H9 (cell line): ENCODE data around the gene CELF3. TPM values are rescaled to one million over a fixed set of nuclear protein-coding genes. Genes with fewer than 3 reads are reported as not detected.
A peak's percentile ranks its signal among the peaks of the same experiment; 100 is the strongest.

ENCODE experiments used
- DNase-seq: peaks from one replicate; pipeline ENCODE4 v3.0.0-alpha.2; 2017
- H2AFZ ChIP-seq: one replicate; pipeline ENCODE4 v1.6.1; 2013; ENCODE audit warnings: mild to moderate bottlenecking, low read length, control low read depth, moderate library complexity
- H2AK5ac ChIP-seq: 2 replicates; pipeline ENCODE4 v1.6.1; 2013; ENCODE audit warnings: low read length, control low read depth, mixed read lengths; ENCODE audit not compliant: insufficient read length
- H2BK120ac ChIP-seq: one replicate; pipeline ENCODE4 v1.6.1; 2013; ENCODE audit warnings: low read depth, mild to moderate bottlenecking, low read length, control low read depth, inconsistent platforms; ENCODE audit not compliant: poor library complexity, severe bottlenecking
- H2BK12ac ChIP-seq: 2 replicates; pipeline ENCODE4 v1.6.1; 2013; ENCODE audit warnings: low read length, control low read depth, mixed read lengths, low read depth; ENCODE audit not compliant: insufficient read length
- H2BK15ac ChIP-seq: 2 replicates; pipeline ENCODE4 v1.6.1; 2013; ENCODE audit warnings: low read depth, low read length, control low read depth
- H2BK20ac ChIP-seq: one replicate; pipeline ENCODE4 v1.6.1; 2013; ENCODE audit warnings: low read depth, mild to moderate bottlenecking, low read length, control low read depth, inconsistent platforms; ENCODE audit not compliant: poor library complexity, severe bottlenecking
- H2BK5ac ChIP-seq: 2 replicates; pipeline ENCODE4 v1.6.1; 2013; ENCODE audit warnings: low read length, control low read depth, mixed read lengths; ENCODE audit not compliant: insufficient read length
- H3K14ac ChIP-seq: 2 replicates; pipeline ENCODE4 v1.6.1; 2013; ENCODE audit warnings: low read length, control low read depth; ENCODE audit not compliant: insufficient read depth
- H3K18ac ChIP-seq: 2 replicates; pipeline ENCODE4 v1.6.1; 2013; ENCODE audit warnings: low read depth, mild to moderate bottlenecking, mixed read lengths, low read length, control low read depth; ENCODE audit not compliant: insufficient read length
- H3K23ac ChIP-seq: 2 replicates; pipeline ENCODE4 v1.6.1; 2013; ENCODE audit warnings: low read length, control low read depth, mixed read lengths, low read depth; ENCODE audit not compliant: insufficient read length
- H3K23me2 ChIP-seq: 2 replicates; pipeline ENCODE4 v1.6.1; 2013; ENCODE audit warnings: low read depth, mild to moderate bottlenecking, mixed read lengths, low read length, control low read depth; ENCODE audit not compliant: insufficient read length, poor library complexity, severe bottlenecking
- H3K27ac ChIP-seq: 2 replicates; pipeline ENCODE4 v1.5.1; 2013; ENCODE audit warnings: low read length, control low read depth, mixed read lengths, low read depth; ENCODE audit not compliant: insufficient read length
- H3K27me3 ChIP-seq: 2 replicates; pipeline ENCODE4 v1.6.1; 2013; ENCODE audit warnings: low read length, control low read depth, inconsistent platforms; ENCODE audit not compliant: insufficient read depth
- H3K4ac ChIP-seq: 2 replicates; pipeline ENCODE4 v1.6.1; 2013; ENCODE audit warnings: low read depth, mild to moderate bottlenecking, control low read depth, inconsistent platforms, low read length, moderate library complexity
- H3K4me1 ChIP-seq: 2 replicates; pipeline ENCODE4 v1.6.1; 2013; ENCODE audit warnings: low read length, control low read depth, inconsistent platforms; ENCODE audit not compliant: insufficient read depth
- H3K4me2 ChIP-seq: 2 replicates; pipeline ENCODE4 v1.6.1; 2013; ENCODE audit warnings: low read length, control low read depth, mixed read lengths; ENCODE audit not compliant: insufficient read length, insufficient read depth
- H3K56ac ChIP-seq: 2 replicates; pipeline ENCODE4 v1.6.1; 2013; ENCODE audit warnings: low read depth, mild to moderate bottlenecking, mixed read lengths, low read length, control low read depth; ENCODE audit not compliant: insufficient read length
- H3K79me1 ChIP-seq: 2 replicates; pipeline ENCODE4 v1.6.1; 2013; ENCODE audit warnings: low read depth, mild to moderate bottlenecking, moderate library complexity, low read length, control low read depth, inconsistent platforms; ENCODE audit not compliant: insufficient read depth, poor library complexity, severe bottlenecking
- H3K79me2 ChIP-seq: 2 replicates; pipeline ENCODE4 v1.6.1; 2013; ENCODE audit warnings: low read length, control low read depth, inconsistent platforms; ENCODE audit not compliant: insufficient read depth
- H3K9ac ChIP-seq: 2 replicates; pipeline ENCODE4 v1.6.1; 2013; ENCODE audit warnings: low read length, control low read depth, mixed read lengths; ENCODE audit not compliant: insufficient read length; ENCODE audit errors: extremely low read depth
- H3K9me3 ChIP-seq: one replicate; pipeline ENCODE4 v1.6.1; 2013; ENCODE audit warnings: low read depth, low read length, inconsistent platforms; ENCODE audit not compliant: control insufficient read depth
- H3T11ph ChIP-seq: one replicate; pipeline ENCODE4 v1.6.1; 2013; ENCODE audit warnings: mild to moderate bottlenecking, low read length, control low read depth, inconsistent platforms
- H4K20me1 ChIP-seq: one replicate; pipeline ENCODE4 v1.6.1; 2013; ENCODE audit not compliant: control insufficient read depth, insufficient read length, insufficient read depth
- H4K5ac ChIP-seq: 2 replicates; pipeline ENCODE4 v1.6.1; 2013; ENCODE audit warnings: low read depth, mild to moderate bottlenecking, mixed read lengths, low read length, control low read depth; ENCODE audit not compliant: insufficient read length
- H4K8ac ChIP-seq: replicated peaks from 2 replicates; pipeline ENCODE4 v1.6.1; 2013; ENCODE audit warnings: low read length, control low read depth, mixed read lengths, low read depth; ENCODE audit not compliant: insufficient read length
- H4K91ac ChIP-seq: 2 replicates; pipeline ENCODE4 v1.6.1; 2013; ENCODE audit warnings: low read depth, mild to moderate bottlenecking, moderate library complexity, mixed read lengths, low read length, control low read depth; ENCODE audit not compliant: insufficient read length
- H3K27ac Mint-ChIP-seq, 3 experiments: 2 replicates in 2 of 3; 3 replicates in 1 of 3; pipeline ENCODE4 v1.8.0; 2020 to 2021; ENCODE audit warnings: mixed read lengths in 3 of 3, mild to moderate bottlenecking in 1 of 3, moderate library complexity in 1 of 3
- H3K27me3 Mint-ChIP-seq: 2 replicates; pipeline ENCODE4 v1.8.0; 2021; ENCODE audit warnings: low read depth, mild to moderate bottlenecking, moderate library complexity, mixed read lengths
- H3K36me3 Mint-ChIP-seq, 3 experiments: 2 replicates in 2 of 3; 3 replicates in 1 of 3; pipeline ENCODE4 v1.8.0; 2020 to 2021; ENCODE audit warnings: low read depth in 3 of 3, mixed read lengths in 3 of 3; ENCODE audit not compliant: insufficient read depth in 1 of 3
- H3K4me1 Mint-ChIP-seq, 2 experiments: 2 replicates each; pipeline ENCODE4 v1.8.0; 2020; ENCODE audit warnings: mixed read lengths in 2 of 2
- H3K4me3 Mint-ChIP-seq, 2 experiments: 2 replicates in 1 of 2; 3 replicates in 1 of 2; pipeline ENCODE4 v1.8.0; 2020 to 2021; ENCODE audit warnings: mild to moderate bottlenecking in 2 of 2, mixed read lengths in 2 of 2, moderate library complexity in 1 of 2
- H3K9me3 Mint-ChIP-seq, 2 experiments: 2 replicates in 1 of 2; 3 replicates in 1 of 2; pipeline ENCODE4 v1.8.0; 2020; ENCODE audit warnings: mild to moderate bottlenecking in 2 of 2, mixed read lengths in 2 of 2, moderate library complexity in 1 of 2
- CTCF ChIP-seq: fragments of 200-600 bp; sonication (generic); conservative IDR thresholded peaks from 3 replicates; pipeline ENCODE4 v1.8.0; 2021; ENCODE audit warnings: antibody characterized with exemption, mild to moderate bottlenecking
- WGBS: extraction: QIAGEN DNeasy Blood & Tissue Kit; methylation state at CpG from one replicate; pipeline ENCODE4 v1.1.7; 2013; ENCODE audit warnings: missing lambda C conversion rate, low lambda C conversion rate, mixed read lengths; ENCODE audit not compliant: insufficient read length; ENCODE audit errors: extremely low coverage; 5-methylcytosine and 5-hydroxymethylcytosine counted together
- total RNA-seq: library from RNA; stranded (reverse); gene quantifications from 2 replicates; pipeline ENCODE4 v1.2.1, GENCODE V29; 2021

The CELF3 gene
- total RNA-seq, 1 experiment from 2014 or later, result 0.90 TPM

- Histone ChIP-seq H3K4me2 (peak overlapping the region; percentile 35), H3K79me2 (no peaks in the 10 kb centered on the region), H2AFZ (no peak overlapping the region), H3K18ac (no peak overlapping the region), H3K27ac (no peak overlapping the region), H3K4me1 (peaks cover 5% of the 10 kb centered on the region; the same call in 1 of the 2 replicates), H2BK5ac (no peak overlapping the region), H3K9me3 (no peaks in the 10 kb centered on the region), H4K8ac (no peak overlapping the region), H4K20me1 (no peaks in the 10 kb centered on the region), H3T11ph (no peak overlapping the region), H2BK15ac (no peak overlapping the region), H3K79me1 (no peaks in the 10 kb centered on the region), H3K9ac (no peak overlapping the region), H2BK12ac (no peak overlapping the region), H3K4ac (no peak overlapping the region), H3K23ac (no peak overlapping the region), H3K56ac (no peak overlapping the region), H3K23me2 (peaks cover 3% of the 10 kb centered on the region), H4K5ac (no peak overlapping the region), H3K27me3 (no peaks in the 10 kb centered on the region; the same call in 1 of the 2 replicates), H4K91ac (no peak overlapping the region), H3K14ac (no peak overlapping the region), H2BK120ac (no peak overlapping the region), H2AK5ac (no peak overlapping the region), H2BK20ac (no peak overlapping the region)
- Mint-ChIP-seq H3K4me1 (peaks cover 36 to 42% of the 10 kb centered on the region in 2 experiments), H3K36me3 (no peaks in the 10 kb centered on the region), H3K27me3 (peaks cover 33% of the 10 kb centered on the region), H3K27ac (no peak overlapping the region; a peak in 1 of 7 replicates), H3K4me3 (peak overlapping the region in 1 of 2 experiments; percentile 6; a peak in 3 of 5 replicates), H3K9me3 (no peaks in the 10 kb centered on the region)
- no peak for TF ChIP-seq CTCF
- DNase-seq, result peak; percentile 58
- no CpG with 5 or more reads among the region's 19 CpGs for WGBS
Measured at GRCh38 chr1:151728151-151729054, 11.8 kb upstream of the CELF3 start.
